ENCODE data around the gene SMYD3. TPM values are rescaled to one million over a fixed set of nuclear protein-coding genes. Genes with fewer than 3 reads are reported as not detected.
A peak's percentile ranks its signal among the peaks of the same experiment; 100 is the strongest.

The SMYD3 gene
- total RNA-seq, 1 donor from 2014 or later = 29.3 TPM

DNA sequence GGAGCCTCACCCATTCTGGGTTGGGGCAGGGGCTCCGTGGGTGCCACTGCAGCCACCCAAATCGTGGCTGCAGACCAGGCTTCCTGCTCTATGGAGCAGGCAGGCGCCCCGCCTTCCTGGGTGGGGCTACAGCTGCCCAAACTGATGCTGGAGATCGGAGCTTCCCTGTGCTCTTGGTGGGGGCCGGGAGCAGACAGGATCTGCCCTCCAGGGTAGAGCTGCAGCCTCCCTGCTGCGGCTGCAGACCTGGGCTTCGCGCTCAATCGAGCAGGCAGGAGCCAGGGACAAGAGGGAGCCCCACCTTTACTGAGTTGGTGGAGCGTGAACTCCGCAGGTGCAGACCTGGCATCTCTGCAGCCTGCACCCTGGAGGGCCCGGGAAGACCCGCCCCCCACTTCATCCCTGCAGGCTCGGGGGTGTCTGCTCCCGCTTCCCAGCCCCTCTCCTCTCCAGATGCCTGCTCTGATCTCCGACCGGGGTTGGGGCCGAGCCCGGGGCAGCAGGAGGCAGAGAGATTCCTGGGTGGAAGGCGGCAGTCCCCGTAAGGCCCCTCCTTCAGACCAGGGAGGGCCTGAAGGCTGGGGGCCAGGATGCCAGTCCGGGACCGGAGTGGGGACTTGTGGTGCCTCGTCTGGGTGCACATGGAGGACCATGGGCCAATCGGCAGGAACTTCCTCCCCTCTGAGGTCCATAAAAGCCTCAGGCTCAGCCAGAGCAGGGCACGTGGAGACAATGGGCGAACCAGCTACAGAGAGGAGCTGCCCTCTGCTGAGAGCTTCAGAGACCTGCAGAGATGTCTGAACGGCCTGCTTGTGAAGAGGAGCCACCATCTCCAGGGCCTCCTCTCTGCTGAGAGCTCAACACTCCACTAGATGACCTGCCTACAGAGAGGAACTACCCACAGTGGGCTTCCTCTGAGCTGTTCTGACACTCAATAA is 359.3 kb downstream of the SMYD3 start:
- Mint-ChIP-seq H3K4me3 (ENCODE audit: unreplicated experiment) (no peak overlapping the region), H3K27ac (ENCODE audit: unreplicated experiment) (no peak overlapping the region), H3K9me3 (ENCODE audit: low read depth) (no peaks in the 10 kb centered on the region), H3K36me3 (ENCODE audit: low read depth) (peaks cover 1% of the 10 kb centered on the region), H3K27me3 (ENCODE audit: low read depth) (no peaks in the 10 kb centered on the region), H3K4me1 (ENCODE audit: low read depth) (peaks cover 11% of the 10 kb centered on the region)
- TF ChIP-seq, protein P1, sequence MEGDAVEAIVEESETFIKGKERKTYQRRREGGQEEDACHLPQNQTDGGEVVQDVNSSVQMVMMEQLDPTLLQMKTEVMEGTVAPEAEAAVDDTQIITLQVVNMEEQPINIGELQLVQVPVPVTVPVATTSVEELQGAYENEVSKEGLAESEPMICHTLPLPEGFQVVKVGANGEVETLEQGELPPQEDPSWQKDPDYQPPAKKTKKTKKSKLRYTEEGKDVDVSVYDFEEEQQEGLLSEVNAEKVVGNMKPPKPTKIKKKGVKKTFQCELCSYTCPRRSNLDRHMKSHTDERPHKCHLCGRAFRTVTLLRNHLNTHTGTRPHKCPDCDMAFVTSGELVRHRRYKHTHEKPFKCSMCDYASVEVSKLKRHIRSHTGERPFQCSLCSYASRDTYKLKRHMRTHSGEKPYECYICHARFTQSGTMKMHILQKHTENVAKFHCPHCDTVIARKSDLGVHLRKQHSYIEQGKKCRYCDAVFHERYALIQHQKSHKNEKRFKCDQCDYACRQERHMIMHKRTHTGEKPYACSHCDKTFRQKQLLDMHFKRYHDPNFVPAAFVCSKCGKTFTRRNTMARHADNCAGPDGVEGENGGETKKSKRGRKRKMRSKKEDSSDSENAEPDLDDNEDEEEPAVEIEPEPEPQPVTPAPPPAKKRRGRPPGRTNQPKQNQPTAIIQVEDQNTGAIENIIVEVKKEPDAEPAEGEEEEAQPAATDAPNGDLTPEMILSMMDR (IDR thresholded peaks at IDR 0.05) = peak; percentile 18
- no peak for DNase-seq (ENCODE audit: low spot score)

DNA sequence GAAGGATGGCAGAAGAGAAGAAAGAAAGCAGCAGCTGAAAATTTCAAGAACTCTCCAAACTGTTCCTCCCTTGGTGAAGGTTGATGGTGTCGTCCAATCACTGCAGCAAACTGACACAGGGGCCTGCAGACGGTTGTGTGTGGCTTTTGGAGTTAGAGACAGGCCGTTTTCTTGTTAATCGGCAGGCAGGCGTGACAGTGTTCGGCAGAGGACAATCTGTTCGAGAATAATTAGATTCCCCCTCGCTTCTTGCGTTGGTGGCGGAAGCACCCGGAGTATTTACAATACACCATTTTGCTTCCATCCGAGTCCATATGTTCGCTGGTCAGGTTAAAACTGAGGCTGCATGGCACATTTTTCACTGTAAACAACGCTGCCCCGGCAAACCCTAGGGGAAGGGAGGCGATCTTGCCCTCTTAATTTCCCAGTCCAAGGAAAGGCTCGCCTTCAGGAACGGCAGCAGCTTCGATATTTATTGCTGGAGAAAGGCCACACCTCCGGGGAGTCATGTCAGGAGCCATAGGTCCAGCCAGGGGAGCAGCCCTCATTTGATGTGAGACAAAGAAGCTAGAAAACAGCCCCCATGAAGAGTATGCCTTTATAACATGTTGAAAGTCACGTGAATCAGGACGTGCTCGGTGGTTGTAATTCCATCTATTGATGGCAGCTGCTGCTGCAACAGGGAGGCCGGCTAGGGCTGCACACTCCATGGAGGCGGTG is 360.1 kb downstream of the SMYD3 start:
- peaks cover 15% of the 10 kb centered on the region for H3K4me1 Mint-ChIP-seq (ENCODE audit: low read depth)
- TF ChIP-seq, protein P1 (IDR thresholded peaks at IDR 0.05) = no peak
- no peak overlapping the region for H3K4me3 Mint-ChIP-seq (ENCODE audit: unreplicated experiment)
- no peaks in the 10 kb centered on the region for H3K9me3 Mint-ChIP-seq (ENCODE audit: low read depth)
- peaks cover 1% of the 10 kb centered on the region for H3K36me3 Mint-ChIP-seq (ENCODE audit: low read depth)
- H3K27ac Mint-ChIP-seq (ENCODE audit: unreplicated experiment) = no peak overlapping the region
- H3K27me3 Mint-ChIP-seq (ENCODE audit: low read depth) = no peaks in the 10 kb centered on the region
- no peak for DNase-seq (ENCODE audit: low spot score)

DNA sequence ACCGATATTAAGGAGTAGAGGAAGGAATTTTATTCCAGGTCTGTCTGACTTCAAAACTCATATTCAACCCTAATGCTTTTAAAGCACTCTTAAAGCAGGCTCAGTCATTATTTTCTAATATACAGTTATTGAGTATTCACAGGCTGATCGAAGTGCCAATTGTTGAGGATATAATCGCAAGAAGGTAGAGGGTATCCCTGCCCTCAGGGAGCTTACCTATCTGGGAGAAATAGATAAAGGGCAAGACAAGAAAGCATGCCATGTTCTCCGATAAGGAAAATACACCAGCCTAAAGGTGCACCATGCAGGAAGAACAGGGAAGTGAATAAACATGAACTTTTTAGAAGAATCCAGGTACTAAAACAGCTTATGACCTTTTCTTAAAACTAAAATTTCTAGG is 361.2 kb downstream of the SMYD3 start:
- peaks cover 1% of the 10 kb centered on the region for H3K36me3 Mint-ChIP-seq (ENCODE audit: low read depth)
- H3K9me3 Mint-ChIP-seq (ENCODE audit: low read depth) = no peaks in the 10 kb centered on the region
- no peaks in the 10 kb centered on the region for H3K27me3 Mint-ChIP-seq (ENCODE audit: low read depth)
- H3K27ac Mint-ChIP-seq (ENCODE audit: unreplicated experiment) = no peak overlapping the region
- no peak for DNase-seq (ENCODE audit: low spot score)
- peaks cover 21% of the 10 kb centered on the region for H3K4me1 Mint-ChIP-seq (ENCODE audit: low read depth)
- TF ChIP-seq, protein P1 (IDR thresholded peaks at IDR 0.05) = no peak
- no peak overlapping the region for H3K4me3 Mint-ChIP-seq (ENCODE audit: unreplicated experiment)

DNA sequence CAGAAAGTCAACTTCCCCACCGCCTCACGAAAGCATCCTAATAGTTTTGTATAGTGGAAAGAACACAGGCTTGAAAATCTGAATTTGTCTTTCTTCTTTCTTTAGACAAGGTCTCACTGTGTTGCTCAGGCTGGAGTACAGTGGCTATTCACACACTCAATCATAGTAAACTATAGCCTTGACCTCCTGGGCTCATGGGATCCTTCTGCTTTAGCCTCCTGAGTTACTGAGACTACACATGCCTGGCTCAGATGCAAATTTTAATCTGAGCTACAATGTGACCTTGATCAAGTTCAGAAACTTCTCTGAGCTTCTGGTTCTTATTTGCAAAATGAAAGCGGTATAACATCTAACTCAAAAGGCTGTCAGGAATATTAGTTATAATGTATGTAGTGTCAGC is 362.1 kb downstream of the SMYD3 start:
- Mint-ChIP-seq H3K27ac (ENCODE audit: unreplicated experiment) (no peak overlapping the region), H3K4me1 (ENCODE audit: low read depth) (peaks cover 22% of the 10 kb centered on the region), H3K4me3 (ENCODE audit: unreplicated experiment) (no peak overlapping the region), H3K9me3 (ENCODE audit: low read depth) (no peaks in the 10 kb centered on the region), H3K36me3 (ENCODE audit: low read depth) (peaks cover 1% of the 10 kb centered on the region), H3K27me3 (ENCODE audit: low read depth) (no peaks in the 10 kb centered on the region)
- DNase-seq (ENCODE audit: low spot score) = no peak
- TF ChIP-seq, protein P1 (IDR thresholded peaks at IDR 0.05) = no peak

DNA sequence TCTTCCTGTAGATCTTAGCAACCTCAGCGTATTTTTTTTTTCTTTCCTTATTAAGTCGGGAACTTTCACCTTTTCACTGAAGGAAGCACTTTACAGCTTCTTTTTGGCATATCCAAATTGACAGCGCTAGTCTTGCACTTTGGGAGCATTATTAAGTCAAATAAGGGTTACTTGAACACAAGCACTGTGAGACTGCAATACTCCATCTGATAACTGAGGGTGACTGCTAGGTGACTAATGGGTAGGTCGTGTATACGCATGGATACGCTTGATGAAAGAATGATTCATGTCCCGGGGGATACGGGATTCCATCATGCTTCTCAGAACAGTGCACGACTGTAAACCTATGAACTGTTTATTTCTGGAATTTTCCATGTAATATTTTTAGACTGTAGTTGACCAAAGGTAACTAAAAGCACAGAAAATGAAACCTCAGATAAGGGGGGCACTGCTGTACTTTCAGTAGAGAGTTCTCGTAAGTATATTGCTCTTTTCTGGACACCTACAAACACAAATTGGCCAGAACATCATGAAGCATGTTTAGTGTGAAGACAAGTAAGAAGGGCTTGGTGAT is 364.7 kb downstream of the SMYD3 start:
- Mint-ChIP-seq H3K27ac (ENCODE audit: unreplicated experiment) (peak overlapping the region; percentile 78), H3K36me3 (ENCODE audit: low read depth) (no peaks in the 10 kb centered on the region), H3K4me1 (ENCODE audit: low read depth) (peaks cover 29% of the 10 kb centered on the region), H3K4me3 (ENCODE audit: unreplicated experiment) (no peak overlapping the region), H3K9me3 (ENCODE audit: low read depth) (no peaks in the 10 kb centered on the region), H3K27me3 (ENCODE audit: low read depth) (no peaks in the 10 kb centered on the region)
- DNase-seq (ENCODE audit: low spot score) = no peak
- TF ChIP-seq, protein P1 (IDR thresholded peaks at IDR 0.05) = no peak
